HepG2 (cell line): ENCODE measurements around the gene SOSTDC1. TPM values are rescaled to one million over a fixed set of nuclear protein-coding genes. Genes with fewer than 3 reads are reported as not detected.

Source experiments
- ATAC-seq: fragments of 200-7000 bp; cut with Tn5 transposase; 3 replicates; pipeline ENCODE4 v1.9.1; 2020; ENCODE audit warnings: mild to moderate bottlenecking, moderate library complexity
- BruUV-seq: library from RNA; stranded (reverse); fragments of 400-500 nt; replicated peaks from 2 replicates; lab custom pipeline; 2021; lab: Mats Ljungman, UMichigan
- CTCF ChIA-PET: fragments of 300-600 bp; formaldehyde crosslinking; extraction: SDS; loops from one replicate; lab custom pipeline; 2021; ENCODE audit warnings: low total read pairs, inconsistent platforms, low intra/inter-chr PET ratio; lab: Yijun Ruan, JAX
- POLR2A ChIA-PET: fragments of 350-600 bp; sonication (Branson Sonifier 250); formaldehyde crosslinking; loops from one replicate; lab custom pipeline; 2020; ENCODE audit warnings: antibody characterized with exemption, inconsistent platforms; lab: Yijun Ruan, JAX
- DNase-seq: peaks from one replicate; pipeline ENCODE4 v3.0.0-alpha.2; 2015; ENCODE audit warnings: low spot score
- FAIRE-seq: peaks from 3 replicates; lab custom pipeline; 2011; peaks lifted over from hg19 to GRCh38; lab: Jason Lieb, UNC
- H2AFZ ChIP-seq: one replicate; pipeline ENCODE4 v1.6.1; 2011; ENCODE audit warnings: low read length, inconsistent platforms
- H3K27ac ChIP-seq: fragments of 300-600 bp; 3 replicates; pipeline ENCODE4 v1.8.0; 2011; ENCODE audit warnings: mixed run types, mild to moderate bottlenecking, mixed read lengths, low read length, inconsistent platforms; ENCODE audit not compliant: insufficient read depth; ENCODE audit errors: extremely low read length
- H3K27me3 ChIP-seq, 2 experiments: fragments of 200-600 bp in 1 of 2; 2 replicates in 1 of 2; 3 replicates in 1 of 2; pipeline versions ENCODE4 v1.6.0 to v1.8.0; 2011; ENCODE audit warnings: low read length in 2 of 2, mild to moderate bottlenecking in 2 of 2, moderate library complexity in 2 of 2, inconsistent platforms in 1 of 2; ENCODE audit not compliant: insufficient read depth in 2 of 2, control insufficient read depth in 1 of 2
- H3K36me3 ChIP-seq, 2 experiments: fragments of 200-600 bp in 1 of 2; replicated peaks in 1 of 2; 2 replicates in 1 of 2; 3 replicates in 1 of 2; pipeline versions ENCODE4 v1.5.1 to v1.8.0; 2011; ENCODE audit warnings: low read length in 2 of 2, inconsistent platforms in 1 of 2; ENCODE audit not compliant: insufficient read depth in 2 of 2, control insufficient read depth in 1 of 2
- H3K4me1 ChIP-seq: 2 replicates; pipeline ENCODE4 v1.5.1; 2012; ENCODE audit warnings: low read length, inconsistent platforms; ENCODE audit not compliant: insufficient read depth
- H3K4me2 ChIP-seq: 2 replicates; pipeline ENCODE4 v1.6.0; 2011; ENCODE audit warnings: low read depth, low read length, inconsistent platforms
- H3K4me3 ChIP-seq, 3 experiments: fragments of 200-600 bp in 1 of 3; sonication (generic), shearing (Covaris generic) in 1 of 3; replicated peaks in 1 of 3; 2 replicates each; pipeline ENCODE4 v1.5.1; 2011 to 2016; ENCODE audit warnings: low read length in 3 of 3, inconsistent platforms in 2 of 3, low read depth in 2 of 3, mild to moderate bottlenecking in 2 of 3, control low read depth in 1 of 3, mixed read lengths in 1 of 3; ENCODE audit not compliant: insufficient read depth in 1 of 3
- H3K79me2 ChIP-seq: one replicate; pipeline ENCODE4 v1.6.1; 2011; ENCODE audit warnings: low read length, inconsistent platforms; ENCODE audit not compliant: insufficient read depth
- H3K9ac ChIP-seq: 2 replicates; pipeline ENCODE4 v1.6.0; 2011; ENCODE audit warnings: mild to moderate bottlenecking, low read depth, low read length, inconsistent platforms; ENCODE audit not compliant: insufficient read depth
- H3K9me3 ChIP-seq: 2 replicates; pipeline ENCODE4 v1.5.1; 2012; ENCODE audit warnings: mild to moderate bottlenecking, low read length
- H4K20me1 ChIP-seq: 2 replicates; pipeline ENCODE4 v1.6.0; 2011; ENCODE audit warnings: inconsistent platforms, mild to moderate bottlenecking, low read length, moderate library complexity; ENCODE audit not compliant: insufficient read depth
- CEBPB ChIP-seq: IDR thresholded peaks from 2 replicates; pipeline ENCODE4 v1.6.1; 2011; ENCODE audit warnings: low read depth, low read length, improper control_type of control experiment, borderline replicate concordance
- CEBPG ChIP-seq: IDR thresholded peaks from 2 replicates; pipeline ENCODE4 v1.6.1; 2016
- RXRA ChIP-seq: sonication (generic); formaldehyde crosslinking; IDR thresholded peaks from 2 replicates; pipeline ENCODE4 v1.5.1; 2020; ENCODE audit warnings: missing genetic modification reagents
- TBP ChIP-seq: sonication (generic); formaldehyde crosslinking; IDR thresholded peaks from 2 replicates; pipeline ENCODE4 v1.5.0; 2020; ENCODE audit warnings: missing genetic modification reagents
- ZNF556 ChIP-seq: sonication (generic); formaldehyde crosslinking; IDR thresholded peaks from 2 replicates; pipeline ENCODE4 v1.4.0; 2020; ENCODE audit warnings: mild to moderate bottlenecking, missing genetic modification reagents, borderline replicate concordance
- ZNF703 ChIP-seq: sonication (generic); formaldehyde crosslinking; IDR thresholded peaks from 2 replicates; pipeline ENCODE4 v1.5.1; 2020; ENCODE audit warnings: missing genetic modification reagents, mild to moderate bottlenecking, moderate library complexity, borderline replicate concordance
- WGBS: methylation state at CpG from one replicate; pipeline ENCODE4 v1.1.6; 2017; ENCODE audit warnings: low lambda C conversion rate; 5-methylcytosine and 5-hydroxymethylcytosine counted together
- in situ Hi-C: cut with HindIII; loops from 2 replicates; pipeline ENCODE4 v1.10.0; 2017; ENCODE audit warnings: low pct_unique_long_range_greater_than_20kb; ENCODE audit not compliant: extremely low pct_ligation_motif_present
- intact Hi-C: fragments of 100-400 bp; cut with micrococcal nuclease; formaldehyde crosslinking; loops from one replicate; pipeline ENCODE4 v1.10.0; 2022; ENCODE audit not compliant: unreplicated experiment
- polyA plus RNA-seq, 8 experiments: library from polyadenylated mRNA; depleted of rRNA in 3 of 8; stranded (reverse) in 7 of 8; unstranded in 1 of 8; fragments of >200 nt; fragmentation: Illumina TruSeq in 4 of 8; extraction: Trizol in 4 of 8; gene quantifications; 2 replicates each; pipeline versions ENCODE4 v1.2.1 to v1.2.3, GENCODE V29; 2011 to 2016; ENCODE audit warnings: low read depth in 4 of 8, missing spikeins in 1 of 8, mixed read lengths in 1 of 8; ENCODE audit not compliant: insufficient read depth in 1 of 8
- total RNA-seq, 5 experiments: library from RNA; depleted of rRNA; stranded (reverse); fragments of >200 nt; fragmentation: Illumina TruSeq; extraction: Trizol; gene quantifications; 2 replicates each; pipeline ENCODE4 v1.2.3, GENCODE V29; 2016; ENCODE audit warnings: low read depth in 1 of 5
- TF ChIP-seq, protein P1 (sequence below): sonication (generic); formaldehyde crosslinking; IDR thresholded peaks from 2 replicates; pipeline ENCODE4 v1.8.0; 2022; ENCODE audit warnings: missing genetic modification reagents, mild to moderate bottlenecking, borderline replicate concordance
- TF ChIP-seq, protein P2 (sequence below): sonication (generic); formaldehyde crosslinking; IDR thresholded peaks from 2 replicates; pipeline ENCODE4 v1.4.0; 2020; ENCODE audit warnings: missing genetic modification reagents
- TF ChIP-seq, protein P3 (sequence below): sonication (generic); formaldehyde crosslinking; IDR thresholded peaks from 2 replicates; pipeline ENCODE4 v1.4.0; 2020; ENCODE audit warnings: missing genetic modification reagents, borderline replicate concordance
- TF ChIP-seq, protein P4 (sequence below): sonication (generic); formaldehyde crosslinking; IDR thresholded peaks from 2 replicates; pipeline ENCODE4 v1.4.0; 2020; ENCODE audit warnings: missing genetic modification reagents, borderline replicate concordance

Gene SOSTDC1
- total and polyA plus RNA-seq, 2 of the 13 experiments (the other 11 are each of a cell fraction or from before 2014, with no cell fraction given): not detected

- Histone ChIP-seq H3K9ac (no peak overlapping the region), H3K9me3 (no peaks in the 10 kb centered on the region), H3K27me3 (no peaks in the 10 kb centered on the region), H2AFZ (no peak overlapping the region), H3K4me1 (no peaks in the 10 kb centered on the region; the same call in 1 of the 2 replicates), H3K79me2 (no peaks in the 10 kb centered on the region), H3K36me3 (no peaks in the 10 kb centered on the region), H3K4me3 (no peak overlapping the region), H3K27ac (no peak overlapping the region), H3K4me2 (no peak overlapping the region), H4K20me1 (no peaks in the 10 kb centered on the region)
- DNase-seq (peak; percentile 43), ATAC-seq (peak; percentile 77), FAIRE-seq (no peak)
- 6% methylated on average over 4 of the region's 4 CpGs for WGBS
- BruUV-seq: no TSS peak
- ChIA-PET POLR2A (no interaction called here), CTCF (no interaction called here)
- peak; percentile 36; the same call in 1 of the 2 replicates for TF ChIP-seq CEBPG (CRISPR knock-in tag)
- TF ChIP-seq, protein P1, sequence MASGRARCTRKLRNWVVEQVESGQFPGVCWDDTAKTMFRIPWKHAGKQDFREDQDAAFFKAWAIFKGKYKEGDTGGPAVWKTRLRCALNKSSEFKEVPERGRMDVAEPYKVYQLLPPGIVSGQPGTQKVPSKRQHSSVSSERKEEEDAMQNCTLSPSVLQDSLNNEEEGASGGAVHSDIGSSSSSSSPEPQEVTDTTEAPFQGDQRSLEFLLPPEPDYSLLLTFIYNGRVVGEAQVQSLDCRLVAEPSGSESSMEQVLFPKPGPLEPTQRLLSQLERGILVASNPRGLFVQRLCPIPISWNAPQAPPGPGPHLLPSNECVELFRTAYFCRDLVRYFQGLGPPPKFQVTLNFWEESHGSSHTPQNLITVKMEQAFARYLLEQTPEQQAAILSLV (CRISPR knock-in tag): no peak
- peak; percentile 76 for TF ChIP-seq CEBPB
- TF ChIP-seq, protein P2, sequence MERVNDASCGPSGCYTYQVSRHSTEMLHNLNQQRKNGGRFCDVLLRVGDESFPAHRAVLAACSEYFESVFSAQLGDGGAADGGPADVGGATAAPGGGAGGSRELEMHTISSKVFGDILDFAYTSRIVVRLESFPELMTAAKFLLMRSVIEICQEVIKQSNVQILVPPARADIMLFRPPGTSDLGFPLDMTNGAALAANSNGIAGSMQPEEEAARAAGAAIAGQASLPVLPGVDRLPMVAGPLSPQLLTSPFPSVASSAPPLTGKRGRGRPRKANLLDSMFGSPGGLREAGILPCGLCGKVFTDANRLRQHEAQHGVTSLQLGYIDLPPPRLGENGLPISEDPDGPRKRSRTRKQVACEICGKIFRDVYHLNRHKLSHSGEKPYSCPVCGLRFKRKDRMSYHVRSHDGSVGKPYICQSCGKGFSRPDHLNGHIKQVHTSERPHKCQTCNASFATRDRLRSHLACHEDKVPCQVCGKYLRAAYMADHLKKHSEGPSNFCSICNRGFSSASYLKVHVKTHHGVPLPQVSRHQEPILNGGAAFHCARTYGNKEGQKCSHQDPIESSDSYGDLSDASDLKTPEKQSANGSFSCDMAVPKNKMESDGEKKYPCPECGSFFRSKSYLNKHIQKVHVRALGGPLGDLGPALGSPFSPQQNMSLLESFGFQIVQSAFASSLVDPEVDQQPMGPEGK (CRISPR knock-in tag): 0 out of 2 replicates have a peak, but pooled peaks have one; percentile 10
- TF ChIP-seq ZNF556 (CRISPR knock-in tag): no peak
- TF ChIP-seq, protein P3, sequence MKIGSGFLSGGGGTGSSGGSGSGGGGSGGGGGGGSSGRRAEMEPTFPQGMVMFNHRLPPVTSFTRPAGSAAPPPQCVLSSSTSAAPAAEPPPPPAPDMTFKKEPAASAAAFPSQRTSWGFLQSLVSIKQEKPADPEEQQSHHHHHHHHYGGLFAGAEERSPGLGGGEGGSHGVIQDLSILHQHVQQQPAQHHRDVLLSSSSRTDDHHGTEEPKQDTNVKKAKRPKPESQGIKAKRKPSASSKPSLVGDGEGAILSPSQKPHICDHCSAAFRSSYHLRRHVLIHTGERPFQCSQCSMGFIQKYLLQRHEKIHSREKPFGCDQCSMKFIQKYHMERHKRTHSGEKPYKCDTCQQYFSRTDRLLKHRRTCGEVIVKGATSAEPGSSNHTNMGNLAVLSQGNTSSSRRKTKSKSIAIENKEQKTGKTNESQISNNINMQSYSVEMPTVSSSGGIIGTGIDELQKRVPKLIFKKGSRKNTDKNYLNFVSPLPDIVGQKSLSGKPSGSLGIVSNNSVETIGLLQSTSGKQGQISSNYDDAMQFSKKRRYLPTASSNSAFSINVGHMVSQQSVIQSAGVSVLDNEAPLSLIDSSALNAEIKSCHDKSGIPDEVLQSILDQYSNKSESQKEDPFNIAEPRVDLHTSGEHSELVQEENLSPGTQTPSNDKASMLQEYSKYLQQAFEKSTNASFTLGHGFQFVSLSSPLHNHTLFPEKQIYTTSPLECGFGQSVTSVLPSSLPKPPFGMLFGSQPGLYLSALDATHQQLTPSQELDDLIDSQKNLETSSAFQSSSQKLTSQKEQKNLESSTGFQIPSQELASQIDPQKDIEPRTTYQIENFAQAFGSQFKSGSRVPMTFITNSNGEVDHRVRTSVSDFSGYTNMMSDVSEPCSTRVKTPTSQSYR: peak; percentile 91
- no peak for TF ChIP-seq TBP (CRISPR knock-in tag)
- TF ChIP-seq RXRA (CRISPR knock-in tag): peak; percentile 30; the same call in 1 of the 2 replicates
- no peak for TF ChIP-seq ZNF703 (CRISPR knock-in tag)
- TF ChIP-seq, protein P4, sequence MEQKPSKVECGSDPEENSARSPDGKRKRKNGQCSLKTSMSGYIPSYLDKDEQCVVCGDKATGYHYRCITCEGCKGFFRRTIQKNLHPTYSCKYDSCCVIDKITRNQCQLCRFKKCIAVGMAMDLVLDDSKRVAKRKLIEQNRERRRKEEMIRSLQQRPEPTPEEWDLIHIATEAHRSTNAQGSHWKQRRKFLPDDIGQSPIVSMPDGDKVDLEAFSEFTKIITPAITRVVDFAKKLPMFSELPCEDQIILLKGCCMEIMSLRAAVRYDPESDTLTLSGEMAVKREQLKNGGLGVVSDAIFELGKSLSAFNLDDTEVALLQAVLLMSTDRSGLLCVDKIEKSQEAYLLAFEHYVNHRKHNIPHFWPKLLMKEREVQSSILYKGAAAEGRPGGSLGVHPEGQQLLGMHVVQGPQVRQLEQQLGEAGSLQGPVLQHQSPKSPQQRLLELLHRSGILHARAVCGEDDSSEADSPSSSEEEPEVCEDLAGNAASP (CRISPR knock-in tag): peak; percentile 65; the same call in 1 of the 2 replicates
- in situ Hi-C loops: no loop called here
- intact Hi-C loops: no loop called here
Measured at GRCh38 chr7:16471933-16472332, 6.4 kb upstream of the SOSTDC1 start.
